Activated B cell treated with CpG ODN at 0.5 μM for 24 hours (primary cell): ENCODE data around the gene DDX1. TPM values are rescaled to one million over a fixed set of nuclear protein-coding genes. Genes with fewer than 3 reads are reported as not detected.

Source experiments
- ATAC-seq: fragments of 200-7000 bp; cut with Tn5 transposase; one replicate; pipeline ENCODE4 v1.10.0; 2021; ENCODE audit warnings: low read depth, mild to moderate bottlenecking, moderate library complexity
- CTCF ChIA-PET: fragments of 350-600 bp; sonication (Branson Sonifier 250); formaldehyde crosslinking; loops from one replicate; lab custom pipeline; 2021; ENCODE audit warnings: antibody characterized with exemption; lab: Charles Lee
- POLR2A ChIA-PET: fragments of 350-600 bp; sonication (Branson Sonifier 250); formaldehyde crosslinking; loops from one replicate; lab custom pipeline; 2021; ENCODE audit warnings: antibody characterized with exemption; lab: Charles Lee
- DNase-seq: peaks from one replicate; pipeline ENCODE4 v3.0.0; 2022
- H3K27ac Mint-ChIP-seq: one replicate; pipeline ENCODE4 v1.8.0; 2020; ENCODE audit warnings: mixed read lengths
- H3K27me3 Mint-ChIP-seq: one replicate; pipeline ENCODE4 v1.8.0; 2021; ENCODE audit warnings: mixed read lengths
- H3K36me3 Mint-ChIP-seq: one replicate; pipeline ENCODE4 v1.8.0; 2021; ENCODE audit warnings: low read depth, mixed read lengths
- H3K4me1 Mint-ChIP-seq: one replicate; pipeline ENCODE4 v1.8.0; 2021; ENCODE audit warnings: mixed read lengths
- H3K4me3 Mint-ChIP-seq: one replicate; pipeline ENCODE4 v1.8.0; 2020; ENCODE audit warnings: mild to moderate bottlenecking, mixed read lengths
- H3K9me3 Mint-ChIP-seq: one replicate; pipeline ENCODE4 v1.8.0; 2020; ENCODE audit warnings: mixed read lengths
- intact Hi-C: fragments of 100-400 bp; cut with micrococcal nuclease; formaldehyde crosslinking; loops from one replicate; pipeline ENCODE4 v1.15.1; 2024
- total RNA-seq: library from RNA; stranded (reverse); gene quantifications from 2 replicates; pipeline ENCODE4 v1.2.3, GENCODE V29; 2022
- TF ChIP-seq, protein P1 (sequence below): fragments of 200-600 bp; IDR thresholded peaks from one replicate; pipeline ENCODE4 v1.8.0; 2022; ENCODE audit warnings: antibody characterized with exemption, mild to moderate bottlenecking

The DDX1 gene
- total RNA-seq, 1 donor from 2014 or later: 74.4 TPM

- Mint-ChIP-seq H3K4me3 (no peak overlapping the region), H3K27ac (no peak overlapping the region), H3K9me3 (no peaks in the 10 kb centered on the region), H3K4me1 (no peaks in the 10 kb centered on the region), H3K36me3 (no peaks in the 10 kb centered on the region), H3K27me3 (peaks cover 9% of the 10 kb centered on the region)
- intact Hi-C loops: no loop called here
- ChIA-PET CTCF (no interaction called here), POLR2A (no interaction called here)
- no peak for ATAC-seq
- TF ChIP-seq, protein P1, sequence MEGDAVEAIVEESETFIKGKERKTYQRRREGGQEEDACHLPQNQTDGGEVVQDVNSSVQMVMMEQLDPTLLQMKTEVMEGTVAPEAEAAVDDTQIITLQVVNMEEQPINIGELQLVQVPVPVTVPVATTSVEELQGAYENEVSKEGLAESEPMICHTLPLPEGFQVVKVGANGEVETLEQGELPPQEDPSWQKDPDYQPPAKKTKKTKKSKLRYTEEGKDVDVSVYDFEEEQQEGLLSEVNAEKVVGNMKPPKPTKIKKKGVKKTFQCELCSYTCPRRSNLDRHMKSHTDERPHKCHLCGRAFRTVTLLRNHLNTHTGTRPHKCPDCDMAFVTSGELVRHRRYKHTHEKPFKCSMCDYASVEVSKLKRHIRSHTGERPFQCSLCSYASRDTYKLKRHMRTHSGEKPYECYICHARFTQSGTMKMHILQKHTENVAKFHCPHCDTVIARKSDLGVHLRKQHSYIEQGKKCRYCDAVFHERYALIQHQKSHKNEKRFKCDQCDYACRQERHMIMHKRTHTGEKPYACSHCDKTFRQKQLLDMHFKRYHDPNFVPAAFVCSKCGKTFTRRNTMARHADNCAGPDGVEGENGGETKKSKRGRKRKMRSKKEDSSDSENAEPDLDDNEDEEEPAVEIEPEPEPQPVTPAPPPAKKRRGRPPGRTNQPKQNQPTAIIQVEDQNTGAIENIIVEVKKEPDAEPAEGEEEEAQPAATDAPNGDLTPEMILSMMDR: no peak
- no peak for DNase-seq
Observed at GRCh38 chr2:15672961-15673918, 81.6 kb downstream of the DDX1 start.

DNA sequence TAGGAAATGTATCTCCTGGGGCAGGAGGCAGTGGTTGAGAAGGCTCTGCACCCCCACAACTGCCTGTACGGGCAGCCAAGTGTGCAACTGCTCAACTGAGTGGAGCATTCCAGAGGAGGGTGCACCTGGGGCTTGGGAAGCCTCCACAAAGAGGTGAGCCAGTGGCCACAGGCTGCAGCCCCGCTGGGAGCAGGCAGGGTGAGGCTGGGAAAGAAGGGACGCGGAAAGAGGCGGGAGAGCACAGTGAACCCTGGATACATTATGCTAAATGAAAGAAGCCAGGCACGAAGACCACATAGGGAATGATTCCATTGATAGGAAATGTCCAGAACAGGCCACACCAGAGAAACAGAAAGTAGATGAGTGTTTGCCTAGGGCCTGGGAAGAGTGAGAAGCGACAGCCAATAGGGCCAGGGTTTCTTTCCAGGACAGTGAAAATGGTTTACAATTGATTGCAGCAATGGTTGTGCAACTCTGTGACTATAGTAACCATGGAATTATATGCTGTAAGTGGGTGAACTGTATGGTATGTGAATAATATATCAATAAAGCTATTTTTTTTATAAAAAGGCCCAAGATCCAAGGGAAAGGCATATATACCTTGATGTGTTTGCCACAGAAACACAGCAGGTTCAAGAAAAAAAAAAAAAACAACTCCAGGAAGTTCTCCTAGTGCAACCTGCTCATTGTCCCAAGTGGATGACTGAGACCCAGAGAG lies 82.4 kb downstream of the DDX1 start:
- ATAC-seq (no peak), DNase-seq (no peak)
- Mint-ChIP-seq H3K4me1 (no peaks in the 10 kb centered on the region), H3K9me3 (no peaks in the 10 kb centered on the region), H3K36me3 (no peaks in the 10 kb centered on the region), H3K27me3 (peaks cover 9% of the 10 kb centered on the region), H3K4me3 (no peak overlapping the region), H3K27ac (no peak overlapping the region)
- intact Hi-C loops: no loop called here
- ChIA-PET POLR2A (no interaction called here), CTCF (no interaction called here)
- TF ChIP-seq, protein P1: no peak

GRCh38 chr2:15674637-15675455 lies 83.2 kb downstream of the DDX1 start:
- TF ChIP-seq, protein P1: no peak
- H3K36me3 Mint-ChIP-seq: no peaks in the 10 kb centered on the region
- no peaks in the 10 kb centered on the region for H3K4me1 Mint-ChIP-seq
- intact Hi-C loops: no loop called here
- DNase-seq (no peak), ATAC-seq (no peak)
- ChIA-PET CTCF (no interaction called here), POLR2A (no interaction called here)
- peaks cover 9% of the 10 kb centered on the region for H3K27me3 Mint-ChIP-seq
- no peak overlapping the region for H3K4me3 Mint-ChIP-seq
- peaks cover 4% of the 10 kb centered on the region for H3K9me3 Mint-ChIP-seq
- no peak overlapping the region for H3K27ac Mint-ChIP-seq

DNA sequence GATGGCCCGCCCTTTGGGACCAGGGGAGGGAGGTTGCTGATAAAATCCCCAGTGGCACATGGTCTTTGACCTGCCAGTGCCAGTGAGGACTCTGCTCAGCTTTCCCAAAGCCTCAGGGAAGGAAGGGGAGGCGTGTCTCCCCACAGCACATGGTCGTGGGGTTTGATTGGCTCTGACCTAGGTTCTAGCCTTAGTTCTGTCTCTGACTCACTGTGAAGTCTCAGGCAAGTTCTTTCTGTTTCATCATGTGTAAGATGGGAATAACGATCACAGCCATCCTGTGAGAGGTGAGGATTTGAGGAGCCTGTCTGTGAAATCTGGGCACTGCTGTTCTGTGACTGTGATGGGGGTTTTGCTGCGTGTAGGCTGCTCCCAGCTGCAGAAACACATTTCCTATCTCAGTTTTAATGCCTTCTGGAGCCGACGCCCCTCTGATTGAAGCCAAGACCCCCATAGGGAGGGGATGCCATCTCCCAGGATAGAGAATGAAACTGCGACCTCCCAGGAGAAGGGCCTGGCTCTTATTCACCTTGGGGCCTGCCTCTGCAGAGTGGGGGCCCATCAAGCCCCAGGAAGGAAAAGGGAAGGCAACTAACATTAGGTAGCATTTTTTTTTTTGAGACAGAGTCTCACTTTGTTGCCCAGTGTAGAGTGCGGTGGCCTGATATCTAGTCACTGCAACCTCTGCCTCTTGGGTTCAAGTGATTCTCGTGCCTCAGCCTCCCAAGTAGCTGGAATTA lies 84.0 kb downstream of the DDX1 start:
- POLR2A ChIA-PET: no interaction called here
- DNase-seq (no peak), ATAC-seq (no peak)
- peaks cover 7% of the 10 kb centered on the region for H3K27me3 Mint-ChIP-seq
- peaks cover 4% of the 10 kb centered on the region for H3K9me3 Mint-ChIP-seq
- intact Hi-C loops: no loop called here
- H3K27ac Mint-ChIP-seq: no peak overlapping the region
- TF ChIP-seq, protein P1: no peak
- H3K4me1 Mint-ChIP-seq: no peaks in the 10 kb centered on the region
- CTCF ChIA-PET: no interaction called here
- H3K4me3 Mint-ChIP-seq: no peak overlapping the region
- no peaks in the 10 kb centered on the region for H3K36me3 Mint-ChIP-seq
